ENCODE measurements around the gene RBM44.

DNA sequence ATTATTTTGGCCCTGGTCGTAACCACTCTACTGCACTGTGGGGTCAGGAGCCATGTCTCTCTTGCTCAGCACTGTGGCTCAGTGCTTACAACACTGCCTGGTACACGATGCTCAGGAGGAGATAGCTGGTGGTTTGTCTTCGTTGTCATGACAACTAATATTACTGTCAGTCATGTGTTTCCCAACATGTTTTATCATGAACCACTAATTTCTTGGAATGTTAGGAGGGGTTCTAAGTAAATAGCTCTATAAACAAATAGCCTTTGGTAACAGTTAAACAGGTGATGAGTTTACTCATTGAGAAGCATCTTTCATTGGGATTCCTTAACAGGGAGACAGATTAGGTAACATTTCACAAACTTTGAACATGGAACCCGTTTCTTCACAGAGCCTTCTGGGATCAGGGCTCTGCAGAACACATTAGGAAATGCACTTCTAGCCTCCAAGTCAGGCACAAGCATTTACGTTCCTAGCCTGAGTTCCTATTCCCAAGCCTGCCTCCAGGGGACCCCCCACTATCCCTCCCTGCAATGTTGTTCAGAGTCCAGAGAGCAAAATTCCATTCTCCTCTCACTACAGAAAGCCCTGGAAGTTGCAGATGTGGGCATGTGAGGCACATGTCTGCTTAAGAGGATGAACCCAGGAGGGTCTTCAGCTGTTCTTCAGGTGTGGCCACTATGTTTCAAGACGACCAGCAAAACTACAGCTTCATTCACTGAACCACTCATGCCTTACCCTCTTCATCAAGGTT is 6.4 kb upstream of the RBM44 start:
- TF ChIP-seq, protein P1, sequence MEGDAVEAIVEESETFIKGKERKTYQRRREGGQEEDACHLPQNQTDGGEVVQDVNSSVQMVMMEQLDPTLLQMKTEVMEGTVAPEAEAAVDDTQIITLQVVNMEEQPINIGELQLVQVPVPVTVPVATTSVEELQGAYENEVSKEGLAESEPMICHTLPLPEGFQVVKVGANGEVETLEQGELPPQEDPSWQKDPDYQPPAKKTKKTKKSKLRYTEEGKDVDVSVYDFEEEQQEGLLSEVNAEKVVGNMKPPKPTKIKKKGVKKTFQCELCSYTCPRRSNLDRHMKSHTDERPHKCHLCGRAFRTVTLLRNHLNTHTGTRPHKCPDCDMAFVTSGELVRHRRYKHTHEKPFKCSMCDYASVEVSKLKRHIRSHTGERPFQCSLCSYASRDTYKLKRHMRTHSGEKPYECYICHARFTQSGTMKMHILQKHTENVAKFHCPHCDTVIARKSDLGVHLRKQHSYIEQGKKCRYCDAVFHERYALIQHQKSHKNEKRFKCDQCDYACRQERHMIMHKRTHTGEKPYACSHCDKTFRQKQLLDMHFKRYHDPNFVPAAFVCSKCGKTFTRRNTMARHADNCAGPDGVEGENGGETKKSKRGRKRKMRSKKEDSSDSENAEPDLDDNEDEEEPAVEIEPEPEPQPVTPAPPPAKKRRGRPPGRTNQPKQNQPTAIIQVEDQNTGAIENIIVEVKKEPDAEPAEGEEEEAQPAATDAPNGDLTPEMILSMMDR (IDR thresholded peaks at IDR 0.05): no peak
- TF ChIP-seq POLR2A (IDR thresholded peaks at IDR 0.05): no peak
